IMR-90 (cell line): ENCODE results near the gene HOXC6. TPM values are rescaled to one million over a fixed set of nuclear protein-coding genes. Genes with fewer than 3 reads are reported as not detected.

ENCODE experiments used
- ATAC-seq: fragments of 200-7000 bp; cut with Tn5 transposase; 2 replicates; pipeline ENCODE4 v1.9.1; 2020; ENCODE audit warnings: low read depth, mild to moderate bottlenecking, moderate library complexity
- BruUV-seq: library from RNA; stranded (reverse); fragments of 400-500 nt; replicated peaks from 2 replicates; lab custom pipeline; 2021; lab: Mats Ljungman, UMichigan
- CTCF ChIA-PET: fragments of 300-600 bp; formaldehyde crosslinking; extraction: SDS; loops from one replicate; lab custom pipeline; 2021; ENCODE audit warnings: antibody characterized with exemption; lab: Yijun Ruan, JAX
- POLR2A ChIA-PET: fragments of 300-600 bp; sonication (Branson Sonifier 250); formaldehyde crosslinking; loops from one replicate; lab custom pipeline; 2022; ENCODE audit warnings: antibody characterized with exemption; ENCODE audit not compliant: unreplicated experiment; lab: Charles Lee
- DNase-seq: peaks from one replicate; pipeline ENCODE4 v3.0.0; 2013
- H2AFZ ChIP-seq: replicated peaks from 2 replicates; pipeline ENCODE3; 2013; ENCODE audit warnings: low read length, mild to moderate bottlenecking; ENCODE audit not compliant: poor library complexity
- H2AK5ac ChIP-seq: 2 replicates; pipeline ENCODE4 v1.6.1; 2013; ENCODE audit warnings: low read depth, low read length, inconsistent platforms
- H2AK9ac ChIP-seq: replicated peaks from 2 replicates; pipeline ENCODE3; 2013; ENCODE audit warnings: mild to moderate bottlenecking, low read depth, low read length, moderate library complexity; ENCODE audit not compliant: poor library complexity
- H2BK120ac ChIP-seq: 2 replicates; pipeline ENCODE4 v1.6.1; 2013; ENCODE audit warnings: low read depth, low read length, inconsistent platforms
- H2BK15ac ChIP-seq: 3 replicates; pipeline ENCODE4 v1.6.1; 2013; ENCODE audit warnings: low read depth, low read length, inconsistent platforms
- H2BK20ac ChIP-seq: 2 replicates; pipeline ENCODE4 v1.6.1; 2013; ENCODE audit warnings: low read depth, mild to moderate bottlenecking, inconsistent platforms, low read length, moderate library complexity
- H2BK5ac ChIP-seq: 2 replicates; pipeline ENCODE4 v1.6.1; 2013; ENCODE audit warnings: mild to moderate bottlenecking, low read depth, low read length, inconsistent platforms; ENCODE audit not compliant: poor library complexity, severe bottlenecking
- H3K14ac ChIP-seq: replicated peaks from 2 replicates; pipeline ENCODE4 v1.6.1; 2013; ENCODE audit warnings: low read depth, low read length, inconsistent platforms
- H3K18ac ChIP-seq: 2 replicates; pipeline ENCODE4 v1.6.1; 2013; ENCODE audit warnings: low read depth, low read length, control low read depth
- H3K23ac ChIP-seq: 2 replicates; pipeline ENCODE4 v1.6.1; 2013; ENCODE audit warnings: low read depth, low read length, inconsistent platforms
- H3K27ac ChIP-seq: 2 replicates; pipeline ENCODE4 v1.5.1; 2013; ENCODE audit warnings: mild to moderate bottlenecking, control low read depth, low read length; ENCODE audit not compliant: insufficient read depth
- H3K27me3 ChIP-seq: 2 replicates; pipeline ENCODE4 v1.6.1; 2013; ENCODE audit warnings: low read length; ENCODE audit not compliant: control insufficient read depth, insufficient read depth
- H3K36me3 ChIP-seq: 2 replicates; pipeline ENCODE4 v1.6.1; 2013; ENCODE audit warnings: low read length, mixed read lengths; ENCODE audit not compliant: control insufficient read depth, insufficient read depth
- H3K4ac ChIP-seq: 2 replicates; pipeline ENCODE4 v1.6.1; 2013; ENCODE audit warnings: low read depth, low read length, inconsistent platforms
- H3K4me1 ChIP-seq: 2 replicates; pipeline ENCODE4 v1.6.1; 2013; ENCODE audit warnings: low read length, mixed read lengths; ENCODE audit not compliant: control insufficient read depth, insufficient read depth
- H3K4me2 ChIP-seq: 2 replicates; pipeline ENCODE4 v1.6.1; 2013; ENCODE audit warnings: low read depth, mild to moderate bottlenecking, control low read depth, low read length, moderate library complexity
- H3K4me3 ChIP-seq: 2 replicates; pipeline ENCODE4 v1.5.1; 2013; ENCODE audit warnings: low read depth, mild to moderate bottlenecking, control low read depth, low read length, moderate library complexity; ENCODE audit not compliant: insufficient read depth
- H3K56ac ChIP-seq: 2 replicates; pipeline ENCODE4 v1.6.1; 2013; ENCODE audit warnings: low read length, inconsistent platforms; ENCODE audit not compliant: insufficient read depth; ENCODE audit errors: extremely low read depth
- H3K79me1 ChIP-seq, 2 experiments: 2 replicates each; pipeline ENCODE4 v1.6.1; 2013; ENCODE audit warnings: low read length in 2 of 2, inconsistent platforms in 1 of 2, low read depth in 1 of 2
- H3K9ac ChIP-seq: 2 replicates; pipeline ENCODE4 v1.6.1; 2013; ENCODE audit warnings: low read depth, low read length, control low read depth
- H3K9me1 ChIP-seq: 2 replicates; pipeline ENCODE4 v1.6.1; 2013; ENCODE audit warnings: low read length, inconsistent platforms; ENCODE audit not compliant: insufficient read depth
- H3K9me3 ChIP-seq: 2 replicates; pipeline ENCODE4 v1.6.1; 2013; ENCODE audit warnings: low read length; ENCODE audit not compliant: control insufficient read depth, insufficient read depth
- H4K20me1 ChIP-seq: 2 replicates; pipeline ENCODE4 v1.6.1; 2013; ENCODE audit warnings: low read length, inconsistent platforms; ENCODE audit not compliant: insufficient read depth
- H4K5ac ChIP-seq: 2 replicates; pipeline ENCODE4 v1.6.1; 2013; ENCODE audit warnings: mild to moderate bottlenecking, low read depth, low read length, control low read depth
- H4K8ac ChIP-seq, 2 experiments: 2 replicates each; pipeline ENCODE4 v1.6.1; 2013; ENCODE audit warnings: low read depth in 2 of 2, low read length in 2 of 2, control low read depth in 1 of 2, inconsistent platforms in 1 of 2
- H4K91ac ChIP-seq: 2 replicates; pipeline ENCODE4 v1.6.1; 2013; ENCODE audit warnings: low read depth, low read length, inconsistent platforms; ENCODE audit not compliant: insufficient read depth
- BHLHE40 ChIP-seq: fragments of 150-350 bp; IDR thresholded peaks from 2 replicates; pipeline ENCODE4 v1.6.1; 2016; ENCODE audit warnings: mild to moderate bottlenecking, low read depth, low read length
- CHD1 ChIP-seq: IDR thresholded peaks from 2 replicates; pipeline ENCODE4 v1.6.1; 2012; ENCODE audit warnings: low read depth, low read length, improper control_type of control experiment
- FOS ChIP-seq: fragments of 150-350 bp; IDR thresholded peaks from 2 replicates; pipeline ENCODE4 v1.6.1; 2016; ENCODE audit warnings: low read depth, low read length
- MAFK ChIP-seq: IDR thresholded peaks from 2 replicates; pipeline ENCODE4 v1.6.1; 2012; ENCODE audit warnings: low read depth, low read length, improper control_type of control experiment
- MAZ ChIP-seq: IDR thresholded peaks from 2 replicates; pipeline ENCODE4 v1.6.1; 2012; ENCODE audit warnings: low read depth, mild to moderate bottlenecking, low read length, improper control_type of control experiment, moderate library complexity, borderline replicate concordance
- POLR2A ChIP-seq: IDR thresholded peaks from 2 replicates; pipeline ENCODE4 v1.6.1; 2012; ENCODE audit warnings: mild to moderate bottlenecking, low read depth, low read length
- RAD21 ChIP-seq: IDR thresholded peaks from 2 replicates; pipeline ENCODE4 v1.6.1; 2012; ENCODE audit warnings: low read length, improper control_type of control experiment
- RCOR1 ChIP-seq: IDR thresholded peaks from 2 replicates; pipeline ENCODE4 v1.6.1; 2012; ENCODE audit warnings: mild to moderate bottlenecking, low read length, improper control_type of control experiment; ENCODE audit not compliant: insufficient replicate concordance
- RFX5 ChIP-seq: IDR thresholded peaks from 2 replicates; pipeline ENCODE4 v1.8.0; 2012; ENCODE audit warnings: low read depth, mild to moderate bottlenecking, low read length, moderate library complexity
- WGBS, 2 experiments: methylation state at CpG; one replicate each; pipeline versions ENCODE4 v1.1.5 to v1.1.7; 2013; ENCODE audit warnings: missing lambda C conversion rate in 2 of 2; ENCODE audit not compliant: insufficient read length in 1 of 2; ENCODE audit errors: extremely low coverage in 2 of 2; 5-methylcytosine and 5-hydroxymethylcytosine counted together
- dilution Hi-C: fragments of 300-500 bp; cut with HindIII; formaldehyde crosslinking; loops from one replicate; pipeline ENCODE4 v1.14.3; 2018; ENCODE audit warnings: low sequenced_read_pairs; ENCODE audit not compliant: unreplicated experiment
- in situ Hi-C: fragments of 300-500 bp; cut with MboI; formaldehyde crosslinking; loops from 3 replicates; pipeline ENCODE4 v1.14.3; 2019; ENCODE audit warnings: low sequenced_read_pairs, inconsistent platforms, mixed read lengths
- intact Hi-C: fragments of 100-400 bp; cut with micrococcal nuclease; formaldehyde crosslinking; loops from 2 replicates; pipeline ENCODE4 v1.10.0; 2022
- polyA plus RNA-seq, 3 experiments: library from polyadenylated mRNA; depleted of rRNA; stranded (reverse); fragments of >200 nt; gene quantifications; 2 replicates each; pipeline ENCODE4 v1.2.3, GENCODE V29; 2012; ENCODE audit warnings: low replicate concordance in 1 of 3
- total RNA-seq: library from RNA; depleted of rRNA; stranded (reverse); fragments of >200 nt; gene quantifications from 2 replicates; pipeline ENCODE4 v1.2.3, GENCODE V29; 2012
- TF ChIP-seq, protein P1 (sequence below): fragments of 150-350 bp; IDR thresholded peaks from 2 replicates; pipeline ENCODE4 v1.6.1; 2017; ENCODE audit warnings: mild to moderate bottlenecking, antibody characterized with exemption, low read length, low read depth

The HOXC6 gene
- total and polyA plus RNA-seq, 2 of the 4 experiments (the other 2 are of a cell fraction) = 1.1 TPM; not detected in 1

DNA sequence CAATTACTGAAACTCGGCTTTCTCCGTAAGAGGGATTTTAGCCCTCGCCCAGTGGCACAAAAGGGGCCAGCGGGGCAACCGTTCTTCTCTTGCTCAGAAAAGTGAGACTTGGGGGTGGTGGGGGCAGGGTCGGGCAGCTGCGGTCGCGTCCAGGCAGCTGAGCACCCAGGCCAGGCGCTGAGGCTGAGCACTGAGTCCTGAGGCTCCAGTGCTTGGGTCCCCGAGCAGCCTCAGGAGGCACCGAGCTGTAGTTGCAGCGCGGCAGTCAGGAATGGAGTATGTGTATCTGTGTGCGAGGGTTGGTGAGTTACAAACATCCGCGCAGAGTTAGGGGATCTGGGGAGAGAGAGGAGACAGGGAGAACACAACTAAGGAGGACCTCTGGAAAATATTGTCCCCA lies 4.1 kb upstream of the HOXC6 start:
- H2BK20ac ChIP-seq = no peak overlapping the region
- H4K20me1 ChIP-seq = no peaks in the 10 kb centered on the region
- POLR2A ChIA-PET = no interaction called here
- ATAC-seq = no peak
- intact Hi-C loops (no loop called here), dilution Hi-C loops (no loop called here), in situ Hi-C loops (no loop called here)
- H3K9me3 ChIP-seq = no peaks in the 10 kb centered on the region
- H3K36me3 ChIP-seq = no peaks in the 10 kb centered on the region
- H3K56ac ChIP-seq = no peak overlapping the region
- no peak overlapping the region for H2BK120ac ChIP-seq
- no peak overlapping the region for H3K4ac ChIP-seq
- CTCF ChIA-PET = interaction anchor here (0.5 to 1.3 kb wide), 2 partner anchors 8 to 177 kb away, joined by 4 to 7 read pairs; no protein-coding TSS in a partner anchor
- H3K9me1 ChIP-seq = no peaks in the 10 kb centered on the region
- H3K4me2 ChIP-seq = no peak overlapping the region
- no peak for DNase-seq
- no peak overlapping the region for H3K18ac ChIP-seq
- 30% methylated on average over 10 of the region's 17 CpGs; no CpG with 5 or more reads in 1 of the 2 experiments for WGBS, 2 experiments
- no TSS peak for BruUV-seq
- no peak overlapping the region for H2AFZ ChIP-seq
- H3K27me3 ChIP-seq = peaks cover 87% of the 10 kb centered on the region
- no peak overlapping the region for H3K14ac ChIP-seq
- H3K4me3 ChIP-seq = no peak overlapping the region
- no peak overlapping the region for H3K9ac ChIP-seq
- no peak overlapping the region for H4K8ac ChIP-seq
- H3K23ac ChIP-seq = no peak overlapping the region
- no peaks in the 10 kb centered on the region for H3K4me1 ChIP-seq
- no peaks in the 10 kb centered on the region for H3K79me1 ChIP-seq
- no peak overlapping the region for H2BK15ac ChIP-seq
- no peak overlapping the region for H4K5ac ChIP-seq
- no peak overlapping the region for H2AK5ac ChIP-seq
- no peak overlapping the region for H2BK5ac ChIP-seq
- TF ChIP-seq FOS = no peak
- TF ChIP-seq CHD1 = no peak
- TF ChIP-seq, protein P1, sequence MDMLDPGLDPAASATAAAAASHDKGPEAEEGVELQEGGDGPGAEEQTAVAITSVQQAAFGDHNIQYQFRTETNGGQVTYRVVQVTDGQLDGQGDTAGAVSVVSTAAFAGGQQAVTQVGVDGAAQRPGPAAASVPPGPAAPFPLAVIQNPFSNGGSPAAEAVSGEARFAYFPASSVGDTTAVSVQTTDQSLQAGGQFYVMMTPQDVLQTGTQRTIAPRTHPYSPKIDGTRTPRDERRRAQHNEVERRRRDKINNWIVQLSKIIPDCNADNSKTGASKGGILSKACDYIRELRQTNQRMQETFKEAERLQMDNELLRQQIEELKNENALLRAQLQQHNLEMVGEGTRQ = no peak
- no peak for TF ChIP-seq BHLHE40
- TF ChIP-seq MAZ = no peak
- no peak for TF ChIP-seq RCOR1
- no peak for TF ChIP-seq RAD21
- no peak for TF ChIP-seq MAFK
- no peak for TF ChIP-seq RFX5
- no peak for TF ChIP-seq POLR2A
- no peak overlapping the region for H2AK9ac ChIP-seq
- H3K27ac ChIP-seq = no peak overlapping the region
- no peak overlapping the region for H4K91ac ChIP-seq
